Activated naive CD4-positive, alpha-beta T cell treated with anti-CD3 and anti-CD28 coated beads for 36 hours (primary cell): ENCODE results near the gene SFMBT2. TPM values are rescaled to one million over a fixed set of nuclear protein-coding genes. Genes with fewer than 3 reads are reported as not detected.

Source experiments
- CTCF ChIA-PET: fragments of 350-600 bp; sonication (Branson Sonifier 250); formaldehyde crosslinking; loops from one replicate; lab custom pipeline; 2021; ENCODE audit warnings: antibody characterized with exemption; lab: Charles Lee
- DNase-seq: peaks from one replicate; pipeline ENCODE4 v3.0.0-alpha.2; 2020
- H3K27ac Mint-ChIP-seq: one replicate; pipeline ENCODE4 v1.8.0; 2021; ENCODE audit warnings: mild to moderate bottlenecking, mixed read lengths
- H3K27me3 Mint-ChIP-seq: one replicate; pipeline ENCODE4 v1.8.0; 2021; ENCODE audit warnings: low read depth, mixed read lengths
- H3K36me3 Mint-ChIP-seq: one replicate; pipeline ENCODE4 v1.8.0; 2021; ENCODE audit warnings: low read depth, mixed read lengths
- H3K4me1 Mint-ChIP-seq: one replicate; pipeline ENCODE4 v1.8.0; 2021; ENCODE audit warnings: low read depth, mixed read lengths
- H3K4me3 Mint-ChIP-seq: one replicate; pipeline ENCODE4 v1.8.0; 2021; ENCODE audit warnings: mild to moderate bottlenecking, moderate library complexity, mixed read lengths
- H3K9me3 Mint-ChIP-seq: one replicate; pipeline ENCODE4 v1.8.0; 2021; ENCODE audit warnings: mixed read lengths
- intact Hi-C: fragments of 100-400 bp; cut with micrococcal nuclease; formaldehyde crosslinking; loops from one replicate; pipeline ENCODE4 v1.15.1; 2023
- total RNA-seq, 2 experiments: library from RNA; stranded (reverse); gene quantifications; one replicate each; pipeline ENCODE4 v1.2.3, GENCODE V29; 2021

SFMBT2 gene
- total RNA-seq, 2 experiments from 2014 or later: 20.0 to 21.5 TPM

GRCh38 chr10:7170626-7171322 is 240.1 kb downstream of the SFMBT2 start:
- H3K4me1 Mint-ChIP-seq: no peaks in the 10 kb centered on the region
- no peak for DNase-seq
- intact Hi-C loops: no loop called here
- peaks cover 7% of the 10 kb centered on the region for H3K9me3 Mint-ChIP-seq
- CTCF ChIA-PET: no interaction called here
- no peaks in the 10 kb centered on the region for H3K27me3 Mint-ChIP-seq
- no peak overlapping the region for H3K27ac Mint-ChIP-seq
- no peak overlapping the region for H3K4me3 Mint-ChIP-seq
- H3K36me3 Mint-ChIP-seq: peaks cover 36% of the 10 kb centered on the region

GRCh38 chr10:7168414-7168813 is 242.4 kb downstream of the SFMBT2 start:
- Mint-ChIP-seq H3K4me1 (no peaks in the 10 kb centered on the region), H3K27me3 (no peaks in the 10 kb centered on the region), H3K27ac (no peak overlapping the region), H3K9me3 (no peaks in the 10 kb centered on the region), H3K4me3 (no peak overlapping the region), H3K36me3 (peaks cover 26% of the 10 kb centered on the region)
- intact Hi-C loops: no loop called here
- DNase-seq: no peak
- CTCF ChIA-PET: interaction anchor here (1.0 to 2.1 kb wide), 2 partner anchors 106 to 248 kb away, joined by 3 to 7 read pairs; no protein-coding TSS in a partner anchor

GRCh38 chr10:7165500-7166177 is 245.2 kb downstream of the SFMBT2 start:
- DNase-seq: no peak
- no peak overlapping the region for H3K4me3 Mint-ChIP-seq
- H3K27ac Mint-ChIP-seq: no peak overlapping the region
- peaks cover 15% of the 10 kb centered on the region for H3K36me3 Mint-ChIP-seq
- H3K27me3 Mint-ChIP-seq: no peaks in the 10 kb centered on the region
- no peaks in the 10 kb centered on the region for H3K9me3 Mint-ChIP-seq
- CTCF ChIA-PET: interaction anchor here (0.8 to 1.1 kb wide), 2 partner anchors 45 to 184 kb away, joined by 3 read pairs; no protein-coding TSS in a partner anchor
- intact Hi-C loops: no loop called here
- peaks cover under 1% of the 10 kb centered on the region for H3K4me1 Mint-ChIP-seq

GRCh38 chr10:7164955-7165354 is 245.9 kb downstream of the SFMBT2 start:
- H3K9me3 Mint-ChIP-seq: no peaks in the 10 kb centered on the region
- no peak overlapping the region for H3K27ac Mint-ChIP-seq
- DNase-seq: no peak
- peaks cover 7% of the 10 kb centered on the region for H3K4me1 Mint-ChIP-seq
- H3K27me3 Mint-ChIP-seq: no peaks in the 10 kb centered on the region
- intact Hi-C loops: no loop called here
- CTCF ChIA-PET: interaction anchor here (0.8 kb wide), 1 partner anchor 44 kb away, joined by 3 read pairs; no protein-coding TSS in a partner anchor
- peaks cover 22% of the 10 kb centered on the region for H3K36me3 Mint-ChIP-seq
- H3K4me3 Mint-ChIP-seq: no peak overlapping the region

- Mint-ChIP-seq H3K36me3 (peaks cover 21% of the 10 kb centered on the region), H3K4me1 (peaks cover 19% of the 10 kb centered on the region), H3K9me3 (no peaks in the 10 kb centered on the region), H3K27me3 (no peaks in the 10 kb centered on the region), H3K4me3 (no peak overlapping the region), H3K27ac (no peak overlapping the region)
- CTCF ChIA-PET: interaction anchor here (0.5 kb wide), 1 partner anchor 152 kb away, joined by 4 read pairs; no protein-coding TSS in a partner anchor
- no peak for DNase-seq
- intact Hi-C loops: no loop called here
These were observed 248.5 kb downstream of the SFMBT2 start for GRCh38 chr10:7162331-7162730.

- Mint-ChIP-seq H3K27me3 (no peaks in the 10 kb centered on the region), H3K27ac (no peak overlapping the region), H3K36me3 (peaks cover 17% of the 10 kb centered on the region), H3K9me3 (no peaks in the 10 kb centered on the region), H3K4me3 (no peak overlapping the region), H3K4me1 (peaks cover 24% of the 10 kb centered on the region)
- CTCF ChIA-PET: interaction anchor here (0.5 kb wide), 1 partner anchor 153 kb away, joined by 4 read pairs; no protein-coding TSS in a partner anchor
- intact Hi-C loops: no loop called here
- DNase-seq: no peak
These were observed 249.2 kb downstream of the SFMBT2 start for GRCh38 chr10:7161484-7162250.

GRCh38 chr10:7159928-7160327 is 250.9 kb downstream of the SFMBT2 start:
- DNase-seq: peak; percentile 50
- peaks cover 17% of the 10 kb centered on the region for H3K36me3 Mint-ChIP-seq
- intact Hi-C loops: loop anchor here (1.0 kb wide), 1 partner anchor 97 kb away; no protein-coding TSS in a partner anchor
- CTCF ChIA-PET: no interaction called here
- no peaks in the 10 kb centered on the region for H3K9me3 Mint-ChIP-seq
- no peaks in the 10 kb centered on the region for H3K27me3 Mint-ChIP-seq
- H3K4me3 Mint-ChIP-seq: no peak overlapping the region
- H3K27ac Mint-ChIP-seq: no peak overlapping the region
- H3K4me1 Mint-ChIP-seq: peaks cover 24% of the 10 kb centered on the region

GRCh38 chr10:7159517-7159916 is 251.3 kb downstream of the SFMBT2 start:
- Mint-ChIP-seq H3K9me3 (no peaks in the 10 kb centered on the region), H3K4me1 (peaks cover 24% of the 10 kb centered on the region), H3K4me3 (no peak overlapping the region), H3K27me3 (no peaks in the 10 kb centered on the region), H3K27ac (no peak overlapping the region), H3K36me3 (peaks cover 17% of the 10 kb centered on the region)
- DNase-seq: no peak
- intact Hi-C loops: no loop called here
- CTCF ChIA-PET: no interaction called here

GRCh38 chr10:7157091-7157490 is 253.7 kb downstream of the SFMBT2 start:
- Mint-ChIP-seq H3K27ac (no peak overlapping the region), H3K4me1 (peaks cover 24% of the 10 kb centered on the region), H3K27me3 (no peaks in the 10 kb centered on the region), H3K9me3 (no peaks in the 10 kb centered on the region), H3K36me3 (peaks cover 8% of the 10 kb centered on the region), H3K4me3 (no peak overlapping the region)
- CTCF ChIA-PET: no interaction called here
- intact Hi-C loops: no loop called here
- DNase-seq: no peak

GRCh38 chr10:7153750-7154149 is 257.1 kb downstream of the SFMBT2 start:
- intact Hi-C loops: no loop called here
- H3K9me3 Mint-ChIP-seq: no peaks in the 10 kb centered on the region
- H3K4me3 Mint-ChIP-seq: no peak overlapping the region
- no peak overlapping the region for H3K27ac Mint-ChIP-seq
- no peak for DNase-seq
- H3K27me3 Mint-ChIP-seq: peaks cover 3% of the 10 kb centered on the region
- peaks cover 9% of the 10 kb centered on the region for H3K4me1 Mint-ChIP-seq
- H3K36me3 Mint-ChIP-seq: no peaks in the 10 kb centered on the region
- CTCF ChIA-PET: interaction anchor here (0.9 kb wide), 1 partner anchor 315 kb away, joined by 3 read pairs; no protein-coding TSS in a partner anchor

GRCh38 chr10:7152982-7153381 is 257.9 kb downstream of the SFMBT2 start:
- Mint-ChIP-seq H3K36me3 (no peaks in the 10 kb centered on the region), H3K4me3 (no peak overlapping the region), H3K27ac (no peak overlapping the region), H3K9me3 (no peaks in the 10 kb centered on the region), H3K4me1 (peaks cover 7% of the 10 kb centered on the region), H3K27me3 (peaks cover 5% of the 10 kb centered on the region)
- no peak for DNase-seq
- intact Hi-C loops: no loop called here
- CTCF ChIA-PET: interaction anchor here (0.6 to 0.9 kb wide), 3 partner anchors 122 to 314 kb away, joined by 3 to 5 read pairs (median 3); no protein-coding TSS in a partner anchor

- intact Hi-C loops: no loop called here
- Mint-ChIP-seq H3K27me3 (peaks cover 5% of the 10 kb centered on the region), H3K36me3 (no peaks in the 10 kb centered on the region), H3K27ac (no peak overlapping the region), H3K4me3 (no peak overlapping the region), H3K4me1 (peaks cover 5% of the 10 kb centered on the region), H3K9me3 (no peaks in the 10 kb centered on the region)
- CTCF ChIA-PET: interaction anchor here (0.6 kb wide), 1 partner anchor 123 kb away, joined by 5 read pairs; no protein-coding TSS in a partner anchor
- DNase-seq: no peak
These were observed 258.5 kb downstream of the SFMBT2 start for GRCh38 chr10:7152341-7152740.
